ENCODE measurements around the gene TMC1.
A peak's percentile ranks its signal among the peaks of the same experiment; 100 is the strongest.

The TMC1 gene

GRCh38 chr9:72623156-72623555, 101.7 kb downstream of the TMC1 start:
- no peak for DNase-seq (ENCODE audit: low read depth)
- no peak for TF ChIP-seq CTCF (IDR thresholded peaks at IDR 0.05; ENCODE audit: low read depth, low read length)
- no peak for TF ChIP-seq POLR2A (IDR thresholded peaks at IDR 0.05; ENCODE audit: extremely low read depth, insufficient read length)
- TF ChIP-seq MYC (IDR thresholded peaks at IDR 0.05; ENCODE audit: low read depth, low read length): no peak
- TF ChIP-seq, protein P1, sequence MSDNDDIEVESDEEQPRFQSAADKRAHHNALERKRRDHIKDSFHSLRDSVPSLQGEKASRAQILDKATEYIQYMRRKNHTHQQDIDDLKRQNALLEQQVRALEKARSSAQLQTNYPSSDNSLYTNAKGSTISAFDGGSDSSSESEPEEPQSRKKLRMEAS (IDR thresholded peaks at IDR 0.05; ENCODE audit: low read depth, low read length): no peak
- H3K4me3 ChIP-seq (ENCODE audit: low read depth, low read length): no peak overlapping the region

DNA sequence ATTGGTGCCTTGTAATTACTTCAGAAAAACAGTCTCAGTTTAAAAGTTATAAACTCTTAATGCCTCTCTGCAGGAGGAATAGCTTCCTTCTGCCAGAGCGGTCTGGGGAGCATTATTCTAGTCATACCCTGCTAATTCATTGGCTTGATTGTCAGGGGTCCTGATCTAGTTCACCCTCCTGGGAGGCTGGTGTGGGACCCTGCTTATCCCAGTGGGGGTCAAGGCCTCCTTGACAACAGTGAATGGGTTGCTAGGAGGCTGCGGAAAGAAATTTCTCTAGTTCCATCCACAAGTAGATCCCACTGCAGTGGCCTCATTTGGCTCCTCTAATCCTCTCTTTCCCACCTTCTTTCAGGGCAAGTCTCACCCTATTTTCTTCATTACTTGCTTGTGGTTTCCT, 105.7 kb downstream of the TMC1 start:
- H3K4me3 ChIP-seq (ENCODE audit: low read depth, low read length): no peak overlapping the region
- DNase-seq (ENCODE audit: low read depth): no peak
- no peak for TF ChIP-seq CTCF (IDR thresholded peaks at IDR 0.05; ENCODE audit: low read depth, low read length)
- TF ChIP-seq POLR2A (IDR thresholded peaks at IDR 0.05; ENCODE audit: extremely low read depth, insufficient read length): no peak
- TF ChIP-seq MYC (IDR thresholded peaks at IDR 0.05; ENCODE audit: low read depth, low read length): no peak
- TF ChIP-seq, protein P1 (IDR thresholded peaks at IDR 0.05; ENCODE audit: low read depth, low read length): no peak

DNA sequence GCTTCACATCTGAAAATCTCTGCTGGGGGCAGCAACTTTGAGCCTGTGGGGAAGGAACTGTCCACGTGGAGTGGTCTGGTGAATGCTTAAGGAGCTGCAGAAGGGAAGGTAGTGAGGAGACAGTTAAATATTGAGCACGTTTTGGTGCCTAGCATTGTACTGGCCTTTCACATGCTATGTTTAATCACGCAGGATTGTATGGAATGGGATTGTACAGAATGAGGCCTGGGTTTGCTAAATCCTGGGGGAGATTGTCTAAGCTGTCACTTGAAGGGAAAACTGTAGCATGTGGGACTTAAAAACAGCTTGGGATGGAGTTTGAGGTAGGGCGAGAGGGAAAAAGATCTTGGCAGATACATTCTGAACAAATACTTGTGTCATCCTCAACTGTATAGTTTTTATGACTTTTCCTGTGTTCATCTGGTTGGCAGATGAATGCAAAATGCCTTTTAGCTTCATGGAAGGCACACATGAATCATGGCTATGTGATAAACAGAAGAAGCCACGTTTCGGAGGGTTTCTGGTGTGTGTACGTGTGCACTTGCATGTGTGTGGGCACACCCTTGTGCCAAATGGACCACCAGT, 106.6 kb downstream of the TMC1 start:
- no peak for DNase-seq (ENCODE audit: low read depth)
- TF ChIP-seq, protein P1 (IDR thresholded peaks at IDR 0.05; ENCODE audit: low read depth, low read length): no peak
- TF ChIP-seq CTCF (IDR thresholded peaks at IDR 0.05; ENCODE audit: low read depth, low read length): no peak
- TF ChIP-seq POLR2A (IDR thresholded peaks at IDR 0.05; ENCODE audit: extremely low read depth, insufficient read length): no peak
- no peak for TF ChIP-seq MYC (IDR thresholded peaks at IDR 0.05; ENCODE audit: low read depth, low read length)
- H3K4me3 ChIP-seq (ENCODE audit: low read depth, low read length): no peak overlapping the region

- DNase-seq (ENCODE audit: low read depth): peak; percentile 18
- TF ChIP-seq CTCF (IDR thresholded peaks at IDR 0.05; ENCODE audit: low read depth, low read length): no peak
- TF ChIP-seq, protein P1 (IDR thresholded peaks at IDR 0.05; ENCODE audit: low read depth, low read length): no peak
- no peak for TF ChIP-seq MYC (IDR thresholded peaks at IDR 0.05; ENCODE audit: low read depth, low read length)
- TF ChIP-seq POLR2A (IDR thresholded peaks at IDR 0.05; ENCODE audit: extremely low read depth, insufficient read length): no peak
- no peak overlapping the region for H3K4me3 ChIP-seq (ENCODE audit: low read depth, low read length)
Observed at GRCh38 chr9:72633966-72634365, 112.6 kb downstream of the TMC1 start.

DNA sequence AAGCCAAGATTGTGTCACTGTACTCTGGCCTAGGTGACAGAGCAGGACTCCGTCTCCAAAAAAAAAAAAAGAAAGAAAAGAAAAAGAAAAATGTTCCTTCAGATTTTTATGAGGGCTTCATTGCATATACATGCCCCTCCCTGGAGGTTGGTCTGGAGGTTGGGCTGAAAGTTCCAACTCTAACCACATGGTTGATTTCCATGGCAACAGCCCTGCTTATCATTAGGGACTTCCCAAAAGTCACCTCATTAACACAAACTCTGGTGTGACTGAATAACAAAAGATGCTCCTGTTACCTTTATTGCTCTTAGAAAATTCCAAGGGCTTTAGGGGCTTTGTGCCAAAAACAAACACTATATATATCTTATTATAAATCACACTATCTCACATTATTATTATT, 113.8 kb downstream of the TMC1 start:
- no peak overlapping the region for H3K4me3 ChIP-seq (ENCODE audit: low read depth, low read length)
- no peak for DNase-seq (ENCODE audit: low read depth)
- TF ChIP-seq, protein P1 (IDR thresholded peaks at IDR 0.05; ENCODE audit: low read depth, low read length): no peak
- TF ChIP-seq CTCF (IDR thresholded peaks at IDR 0.05; ENCODE audit: low read depth, low read length): no peak
- TF ChIP-seq MYC (IDR thresholded peaks at IDR 0.05; ENCODE audit: low read depth, low read length): no peak
- no peak for TF ChIP-seq POLR2A (IDR thresholded peaks at IDR 0.05; ENCODE audit: extremely low read depth, insufficient read length)

Data from NB4 (cell line).